NCI-H1436 treated with DMSO at 0.1 percent for 48 hours (cell line): ENCODE data around the gene PLOD2.

Source experiments
- DNase-seq: peaks from one replicate; lab custom pipeline; 2025; lab: John Stamatoyannopoulos, UW

Gene PLOD2

GRCh38 chr3:146160964-146161662 lies at the start of gene PLOD2:
Gene PLOD2 (minus strand): TSS chr3:146161184. CDS start chr3:146160989, 195 bp downstream.
- DNase-seq, result no peak

- DNase-seq, result no peak
Measured at GRCh38 chr3:146209371-146209770, 48.4 kb upstream of the PLOD2 start.

- no peak for DNase-seq
Measured at GRCh38 chr3:146203776-146204175, 42.8 kb upstream of the PLOD2 start.

GRCh38 chr3:146200461-146201220 lies 39.7 kb upstream of the PLOD2 start:
- no peak for DNase-seq

GRCh38 chr3:146199762-146200161 lies 38.8 kb upstream of the PLOD2 start:
- DNase-seq, result no peak

GRCh38 chr3:146196789-146197188 lies 35.8 kb upstream of the PLOD2 start:
- DNase-seq, result no peak

GRCh38 chr3:146195605-146196004 lies 34.6 kb upstream of the PLOD2 start:
- DNase-seq, result no peak

GRCh38 chr3:146195030-146195429 lies 34.0 kb upstream of the PLOD2 start:
- no peak for DNase-seq

- DNase-seq, result no peak
Measured at GRCh38 chr3:146191051-146191450, 30.1 kb upstream of the PLOD2 start.

GRCh38 chr3:146189519-146190173 lies 28.7 kb upstream of the PLOD2 start:
- DNase-seq, result peak; percentile 42

- no peak for DNase-seq
Measured at GRCh38 chr3:146187334-146187950, 26.5 kb upstream of the PLOD2 start.

- no peak for DNase-seq
Measured at GRCh38 chr3:146184241-146185015, 23.4 kb upstream of the PLOD2 start.

GRCh38 chr3:146181216-146181615 lies 20.2 kb upstream of the PLOD2 start:
- no peak for DNase-seq

GRCh38 chr3:146180376-146180775 lies 19.4 kb upstream of the PLOD2 start:
- DNase-seq, result no peak

GRCh38 chr3:146178006-146178689 lies 17.2 kb upstream of the PLOD2 start:
- no peak for DNase-seq

- no peak for DNase-seq
Measured at GRCh38 chr3:146177519-146177918, 16.5 kb upstream of the PLOD2 start.

GRCh38 chr3:146177072-146177471 lies 16.1 kb upstream of the PLOD2 start:
- no peak for DNase-seq

- DNase-seq, result no peak
Measured at GRCh38 chr3:146172586-146172985, 11.6 kb upstream of the PLOD2 start.

- no peak for DNase-seq
Measured at GRCh38 chr3:146170591-146170990, 9.6 kb upstream of the PLOD2 start.

- no peak for DNase-seq
Measured at GRCh38 chr3:146169891-146170290, 8.9 kb upstream of the PLOD2 start.

- no peak for DNase-seq
Measured at GRCh38 chr3:146166826-146167225, 5.8 kb upstream of the PLOD2 start.
